Stomach (tissue), 4 donors: ENCODE results near the gene KANSL1.
"Not testable (repeated sequence)": the region's sequence is repeated elsewhere in the genome, so short reads cannot be mapped to it uniquely, and the experiment has no call there.

Source experiments
- POLR2A ChIP-seq, 4 donors: fragments of 450-650 bp; IDR thresholded peaks; one replicate each; pipeline ENCODE4 v1.6.1; 2016; ENCODE audit warnings: antibody characterized with exemption in 4 of 4, control low read depth in 2 of 4, mild to moderate bottlenecking in 1 of 4, moderate library complexity in 1 of 4
- TF ChIP-seq, protein P1 (sequence below), 7 experiments: fragments of 450-650 bp in 4 of 7; fragments of 200-600 bp in 3 of 7; sonication (generic) in 3 of 7; IDR thresholded peaks; one replicate each; pipeline ENCODE4 v1.5.1; 2016 to 2019; ENCODE audit warnings: antibody characterized with exemption in 7 of 7, control low read depth in 2 of 7, mild to moderate bottlenecking in 1 of 7

GRCh38 chr17:46087871-46088270 lies 105.4 kb downstream of the KANSL1 start:
- TF ChIP-seq POLR2A (IDR thresholded peaks at IDR 0.05) = not testable (repeated sequence)
- TF ChIP-seq, protein P1, sequence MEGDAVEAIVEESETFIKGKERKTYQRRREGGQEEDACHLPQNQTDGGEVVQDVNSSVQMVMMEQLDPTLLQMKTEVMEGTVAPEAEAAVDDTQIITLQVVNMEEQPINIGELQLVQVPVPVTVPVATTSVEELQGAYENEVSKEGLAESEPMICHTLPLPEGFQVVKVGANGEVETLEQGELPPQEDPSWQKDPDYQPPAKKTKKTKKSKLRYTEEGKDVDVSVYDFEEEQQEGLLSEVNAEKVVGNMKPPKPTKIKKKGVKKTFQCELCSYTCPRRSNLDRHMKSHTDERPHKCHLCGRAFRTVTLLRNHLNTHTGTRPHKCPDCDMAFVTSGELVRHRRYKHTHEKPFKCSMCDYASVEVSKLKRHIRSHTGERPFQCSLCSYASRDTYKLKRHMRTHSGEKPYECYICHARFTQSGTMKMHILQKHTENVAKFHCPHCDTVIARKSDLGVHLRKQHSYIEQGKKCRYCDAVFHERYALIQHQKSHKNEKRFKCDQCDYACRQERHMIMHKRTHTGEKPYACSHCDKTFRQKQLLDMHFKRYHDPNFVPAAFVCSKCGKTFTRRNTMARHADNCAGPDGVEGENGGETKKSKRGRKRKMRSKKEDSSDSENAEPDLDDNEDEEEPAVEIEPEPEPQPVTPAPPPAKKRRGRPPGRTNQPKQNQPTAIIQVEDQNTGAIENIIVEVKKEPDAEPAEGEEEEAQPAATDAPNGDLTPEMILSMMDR (IDR thresholded peaks at IDR 0.05) = not testable (repeated sequence)
